Epithelial cell of prostate (primary cell): Measurements from ENCODE around the gene IL17REL.

ENCODE experiments used
- DNase-seq: peaks from one replicate; pipeline ENCODE4 v3.0.0-alpha.2; 2011; ENCODE audit warnings: low read depth, low spot score
- H3K27ac ChIP-seq: fragments of 450-650 bp; 2 replicates; pipeline ENCODE4 v1.5.1; 2017; ENCODE audit warnings: mild to moderate bottlenecking

Gene IL17REL

DNA sequence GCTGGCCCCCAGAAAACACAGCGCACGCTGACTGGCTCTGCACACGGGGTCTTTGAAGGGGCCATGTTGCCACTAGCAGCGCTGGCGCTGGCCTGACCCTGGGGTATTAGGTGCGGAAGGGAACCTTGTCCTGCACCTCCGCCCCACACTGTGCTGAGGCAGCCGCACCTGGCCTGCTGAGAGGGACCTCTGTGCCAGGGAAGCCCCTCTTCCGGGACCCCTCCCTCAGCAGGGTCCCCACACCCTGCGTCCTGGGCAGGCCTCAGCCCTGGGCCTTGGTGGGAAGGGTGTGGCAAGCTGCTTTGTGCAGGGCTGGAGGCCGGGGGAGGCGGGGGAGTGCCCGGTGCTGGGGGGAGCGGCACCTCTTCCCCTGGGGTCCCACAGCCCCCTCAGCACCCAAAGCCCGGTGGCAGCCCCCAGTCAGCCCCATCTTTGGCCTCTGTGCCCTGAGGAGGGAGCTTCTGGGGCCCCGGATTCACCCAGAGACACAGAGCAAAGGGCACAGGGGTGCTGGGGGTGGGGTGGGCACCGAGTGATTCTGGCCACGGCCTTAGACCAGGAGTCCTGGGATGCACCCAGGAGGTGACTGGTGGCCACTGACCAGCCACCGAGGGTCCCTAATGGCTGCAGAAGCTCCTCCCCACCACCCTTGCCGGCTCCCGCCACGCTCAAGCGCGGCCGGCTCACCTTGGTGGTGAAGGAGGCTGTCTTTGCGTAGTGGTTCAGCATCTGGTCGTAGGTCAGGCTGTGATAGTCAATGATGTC is 34.1 kb upstream of the IL17REL start:
- no peak overlapping the region for H3K27ac ChIP-seq
- DNase-seq, result no peak

DNA sequence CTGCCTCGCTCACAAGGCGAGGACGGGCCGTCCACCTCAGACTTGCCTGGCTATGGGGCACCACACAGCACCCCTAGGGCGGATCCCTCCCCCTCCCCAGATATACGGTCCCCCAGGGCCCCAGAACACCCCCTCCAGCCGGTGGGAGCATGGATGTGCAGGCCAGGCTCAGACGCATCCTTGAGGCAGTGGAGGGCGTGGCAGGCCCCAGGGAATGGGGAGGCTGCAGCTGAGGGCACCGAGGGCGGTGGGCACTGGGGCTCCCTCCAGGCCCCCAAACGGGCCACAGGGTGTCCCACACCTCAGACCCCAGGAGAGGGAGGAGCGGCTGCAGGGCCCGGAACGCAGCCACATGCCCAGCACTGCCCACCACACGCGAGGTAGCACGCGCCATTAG is 33.5 kb upstream of the IL17REL start:
- no peak for DNase-seq

DNA sequence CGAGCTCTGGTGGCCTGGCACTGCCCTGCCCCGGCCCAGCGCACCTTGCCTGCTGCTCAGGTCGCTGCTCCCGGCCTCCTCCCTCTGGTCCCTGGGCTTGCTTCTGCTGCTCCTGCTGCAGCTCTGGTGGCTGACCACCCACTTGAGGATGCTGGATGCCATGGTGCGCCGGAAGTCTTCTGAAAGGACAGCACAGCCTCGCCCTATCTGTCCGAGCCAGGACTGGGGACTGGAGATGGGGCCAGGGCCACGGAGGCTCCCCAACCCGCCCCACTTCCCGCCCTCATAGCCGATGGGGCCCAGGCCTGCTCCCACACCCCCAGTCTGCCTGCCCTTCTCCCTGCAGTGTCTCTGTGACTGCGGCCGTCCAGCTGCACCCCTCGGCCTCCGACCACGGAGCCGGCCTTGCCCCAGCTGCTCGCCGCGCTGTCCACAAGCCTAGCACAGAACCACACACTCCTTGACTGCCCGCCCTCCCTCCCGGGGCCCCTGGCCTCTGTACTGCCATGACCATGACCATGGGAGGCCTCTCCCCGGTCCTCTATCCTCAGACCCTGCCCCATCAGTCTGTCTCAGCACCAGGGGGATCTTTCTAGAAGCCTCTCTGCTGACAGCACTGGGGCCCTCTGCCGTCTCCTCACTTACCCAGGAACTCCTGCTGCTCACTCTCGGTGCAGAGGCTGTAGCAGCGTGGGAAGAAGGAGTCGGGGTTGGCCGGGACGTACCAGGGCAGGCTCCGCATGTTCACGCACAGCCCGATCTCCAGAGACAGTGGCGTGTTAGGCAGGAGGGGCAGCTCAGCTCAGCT is 32.9 kb upstream of the IL17REL start:
- DNase-seq, result no peak
- H3K27ac ChIP-seq, result no peak overlapping the region

More for the DNA sequence above, 33.5 kb upstream of the IL17REL start:
- no peak overlapping the region for H3K27ac ChIP-seq

DNA sequence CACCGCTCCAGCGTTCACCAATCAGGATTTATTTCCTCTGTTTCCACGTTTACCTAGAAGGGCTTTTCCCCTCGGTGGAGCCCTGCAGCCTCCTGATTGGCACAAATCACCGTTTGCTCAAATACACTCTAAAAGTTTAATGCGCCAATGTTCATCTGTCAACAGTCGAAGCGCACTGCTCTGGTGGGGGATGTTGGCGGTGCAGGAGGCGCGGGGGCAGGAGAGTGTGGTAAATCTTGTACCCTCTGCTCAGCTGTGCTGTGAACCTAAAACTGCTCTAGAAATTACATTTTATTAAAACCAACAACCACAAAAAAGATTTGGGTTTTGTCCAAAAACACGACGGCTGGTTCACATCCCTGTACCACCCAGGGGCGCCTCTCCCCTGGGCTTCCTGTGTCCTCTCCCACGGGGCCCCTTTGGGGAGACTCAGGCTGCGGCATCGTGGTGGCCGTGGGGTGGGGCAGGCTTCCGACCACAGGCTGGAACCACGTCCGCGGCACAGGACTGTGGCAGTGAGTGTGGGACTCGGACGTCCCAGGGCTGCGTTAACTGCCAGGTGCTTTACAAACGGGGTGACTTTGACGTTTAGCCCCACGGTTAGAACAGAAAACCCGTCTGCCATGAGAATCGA is 32.0 kb upstream of the IL17REL start:
- H3K27ac ChIP-seq, result no peak overlapping the region

DNA sequence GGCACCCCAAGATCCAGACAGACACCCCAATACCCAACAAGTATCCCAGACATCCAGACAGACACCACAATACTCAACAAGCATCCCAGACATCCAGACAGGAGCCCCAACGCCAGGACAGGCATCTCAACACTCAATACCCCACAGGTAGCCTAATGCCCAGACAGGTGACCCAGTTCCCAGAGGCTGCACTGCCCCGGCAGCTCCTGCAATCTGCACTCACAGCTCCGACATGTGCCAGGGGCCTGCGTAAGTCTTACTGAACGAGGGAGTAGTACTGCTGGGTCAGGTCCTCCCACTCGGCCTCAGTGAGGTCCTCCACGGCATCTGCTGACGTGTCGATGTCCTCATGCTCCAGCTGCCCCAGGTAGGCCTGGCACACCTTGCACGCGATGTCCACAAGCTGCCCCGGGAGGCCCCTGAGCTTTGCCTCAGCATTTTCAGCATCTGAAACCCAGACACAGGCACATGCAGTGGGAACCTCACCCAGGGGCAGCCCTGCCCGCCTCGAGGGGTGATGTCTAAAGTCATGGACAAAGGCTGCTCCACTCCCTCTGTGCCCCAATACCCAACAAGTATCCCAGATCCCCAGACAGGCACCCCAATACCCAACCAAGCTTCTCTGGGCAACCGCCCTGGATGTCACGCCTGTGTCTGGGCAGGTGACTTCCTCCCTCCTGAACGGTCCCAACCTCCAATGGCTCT is 28.9 kb upstream of the IL17REL start:
- no peak overlapping the region for H3K27ac ChIP-seq
- DNase-seq, result no peak

More for the DNA sequence above, 32.0 kb upstream of the IL17REL start:
- no peak for DNase-seq

DNA sequence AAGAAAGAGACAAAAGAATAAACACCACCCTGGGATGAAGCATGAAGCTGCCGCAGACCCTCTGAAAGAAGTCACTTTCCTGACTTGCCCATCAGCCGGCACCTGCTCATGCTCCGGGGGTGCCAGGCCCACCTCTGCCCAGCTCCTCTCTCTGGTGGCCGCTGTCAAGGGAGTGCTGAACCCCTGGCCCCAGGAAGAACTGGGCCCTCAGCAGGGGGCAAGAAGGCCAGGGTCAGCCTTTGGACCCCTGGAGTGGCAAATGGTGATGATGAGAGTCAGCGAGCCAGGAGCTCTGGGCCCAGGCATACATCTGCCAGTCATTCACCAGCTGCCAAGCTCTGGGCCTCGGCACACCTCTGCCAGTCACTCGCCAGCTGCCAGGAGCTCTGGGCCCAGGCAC is 28.2 kb upstream of the IL17REL start:
- DNase-seq, result no peak
- no peak overlapping the region for H3K27ac ChIP-seq

DNA sequence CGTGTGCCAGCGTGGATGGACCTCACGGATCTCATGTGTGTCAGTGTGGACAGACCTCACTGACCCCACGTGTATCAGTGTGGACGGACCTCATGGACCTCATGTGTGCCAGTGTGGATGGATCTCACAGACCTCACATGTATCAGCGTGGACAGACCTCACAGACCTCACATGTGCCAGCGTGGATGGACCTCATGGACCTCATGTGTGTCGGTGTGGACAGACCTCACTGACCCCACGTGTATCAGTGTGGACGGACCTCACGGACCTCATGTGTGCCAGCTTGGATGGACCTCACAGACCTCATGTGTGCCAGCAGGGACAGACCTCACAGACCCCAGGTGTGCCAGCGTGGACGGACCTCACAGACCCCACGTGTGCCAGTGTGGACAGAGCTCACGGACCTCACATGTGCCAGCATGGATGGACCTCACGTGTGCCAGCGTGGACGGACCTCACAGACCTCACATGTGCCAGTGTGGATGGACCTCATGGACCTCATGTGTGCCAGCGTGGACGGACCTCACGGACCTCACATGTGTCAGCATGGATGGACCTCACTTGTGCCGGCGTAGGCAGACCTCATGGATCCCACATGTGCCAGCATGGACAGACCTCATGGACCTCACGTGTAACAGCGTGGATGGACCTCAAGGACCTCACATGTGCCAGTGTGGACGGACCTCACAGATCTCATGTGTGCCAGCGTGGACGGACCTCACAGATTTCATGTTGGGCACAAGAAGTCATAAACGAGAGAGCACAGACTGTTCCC is 27.3 kb upstream of the IL17REL start:
- no peak overlapping the region for H3K27ac ChIP-seq
- no peak for DNase-seq

DNA sequence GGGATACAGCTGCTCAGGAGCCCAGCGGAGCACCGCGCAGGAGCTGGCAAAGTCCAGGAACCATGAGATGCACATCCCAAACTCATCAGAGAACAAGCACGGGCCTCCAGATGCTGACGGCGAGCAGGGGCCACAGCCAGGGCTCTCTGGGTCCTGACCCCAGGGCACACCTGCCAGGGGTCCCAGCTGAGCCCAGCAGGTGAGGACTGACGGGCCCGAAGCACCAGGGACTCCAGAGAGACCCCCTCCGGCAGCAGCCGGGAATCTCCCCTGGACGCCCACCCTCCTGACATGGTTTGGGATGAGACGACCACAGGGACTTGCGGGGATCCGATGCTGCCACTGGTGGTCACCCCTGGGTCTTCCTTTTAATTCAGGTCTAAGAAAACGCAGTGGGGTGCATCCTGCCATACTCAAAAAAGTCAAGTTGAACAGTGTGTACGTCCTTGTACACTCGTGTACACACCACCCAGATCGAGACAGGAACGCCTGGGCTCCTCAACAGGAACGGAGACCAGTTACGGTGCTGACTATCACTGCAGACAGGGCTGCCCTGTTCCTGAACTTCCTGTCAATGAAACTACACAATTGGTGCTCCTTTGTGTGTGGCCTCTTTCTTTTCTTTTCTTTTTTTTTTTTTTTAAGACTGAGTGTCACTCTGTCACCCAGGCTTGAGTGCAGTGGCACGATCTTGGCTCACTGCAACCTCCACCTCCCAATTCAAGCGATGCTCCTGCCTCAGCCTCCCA is 23.6 kb upstream of the IL17REL start:
- no peak for DNase-seq
- H3K27ac ChIP-seq, result no peak overlapping the region

DNA sequence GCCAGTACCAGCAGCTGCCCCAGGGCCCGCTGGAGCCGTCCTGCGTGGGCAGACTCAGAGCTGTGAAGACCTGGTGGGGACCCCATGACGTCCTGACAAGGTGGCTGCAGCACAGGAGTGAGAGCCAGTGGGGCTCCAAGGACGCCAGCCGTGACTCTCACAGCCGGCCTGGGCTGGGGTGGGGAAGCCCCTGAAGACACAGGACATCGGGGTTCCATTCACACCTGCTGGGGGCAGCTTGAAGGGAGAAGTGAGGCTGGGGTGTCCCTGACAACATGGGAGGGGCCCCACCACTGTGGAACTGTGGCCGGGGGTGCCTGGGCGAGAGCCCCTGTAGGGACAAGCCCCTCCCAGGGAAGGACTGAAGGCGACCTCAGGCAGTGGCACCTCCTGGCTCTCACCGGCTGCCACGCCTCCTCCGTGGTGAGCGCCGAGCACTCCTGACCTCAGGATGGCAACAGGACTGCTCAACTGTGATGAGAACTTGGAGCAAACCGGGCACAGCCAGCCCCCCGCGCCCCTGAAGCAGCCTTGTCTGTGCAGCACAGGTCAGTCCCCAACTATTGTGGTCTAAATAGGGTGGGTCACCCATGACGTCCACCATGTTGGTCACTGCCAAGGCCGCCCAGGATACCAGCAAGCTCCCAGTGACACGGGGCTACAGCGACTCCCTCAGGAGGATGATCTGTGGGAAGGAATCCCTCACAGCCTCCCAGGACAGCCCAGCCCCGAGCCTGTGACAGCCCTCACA is 22.7 kb upstream of the IL17REL start:
- no peak overlapping the region for H3K27ac ChIP-seq
- no peak for DNase-seq

DNA sequence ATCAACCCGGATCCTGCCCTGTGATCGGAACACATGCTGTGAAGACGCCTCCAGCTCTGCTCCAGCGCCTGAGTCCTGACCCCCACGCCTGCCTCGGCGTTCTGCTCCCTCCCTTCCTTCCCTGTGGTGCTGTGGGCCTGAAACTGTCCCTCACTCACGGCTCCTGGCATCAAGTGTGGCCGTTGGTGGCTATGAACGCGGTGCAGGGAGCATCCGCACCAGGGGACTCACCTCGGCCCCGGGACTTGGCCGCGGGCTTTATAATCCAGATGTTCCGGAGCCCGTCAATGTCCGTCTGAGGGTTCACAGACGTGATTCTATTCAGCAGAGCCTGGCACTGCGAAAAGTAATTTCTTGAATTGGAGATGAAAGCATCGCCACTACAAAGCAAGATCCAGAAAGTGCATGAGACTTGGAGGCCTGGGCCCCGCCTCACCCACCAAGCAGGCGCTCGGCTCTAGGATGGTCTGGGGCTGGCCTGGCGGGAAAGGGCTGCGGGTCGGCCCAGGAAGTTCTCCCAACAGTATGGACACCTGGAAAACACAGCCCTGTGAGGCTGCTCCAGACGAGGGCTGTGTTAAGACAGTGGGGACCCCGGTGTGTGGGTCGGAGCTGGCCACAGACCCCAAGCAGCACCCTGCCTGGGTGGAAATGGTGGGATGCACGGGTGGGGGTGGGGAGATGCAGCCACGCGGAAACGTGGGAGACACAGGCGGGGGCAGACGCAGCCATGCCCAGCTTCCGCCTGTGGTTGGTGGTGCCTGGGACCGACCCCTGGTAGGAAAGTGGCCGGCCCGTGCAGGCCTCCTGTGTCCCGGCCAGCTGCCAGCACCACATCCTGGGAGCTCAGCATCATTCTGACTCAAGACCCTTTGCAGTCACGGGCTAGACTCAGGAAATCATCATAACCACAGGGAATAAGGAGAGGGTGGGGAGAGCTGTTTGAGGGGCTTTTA is 21.8 kb upstream of the IL17REL start:
- no peak for DNase-seq
- H3K27ac ChIP-seq, result no peak overlapping the region

DNA sequence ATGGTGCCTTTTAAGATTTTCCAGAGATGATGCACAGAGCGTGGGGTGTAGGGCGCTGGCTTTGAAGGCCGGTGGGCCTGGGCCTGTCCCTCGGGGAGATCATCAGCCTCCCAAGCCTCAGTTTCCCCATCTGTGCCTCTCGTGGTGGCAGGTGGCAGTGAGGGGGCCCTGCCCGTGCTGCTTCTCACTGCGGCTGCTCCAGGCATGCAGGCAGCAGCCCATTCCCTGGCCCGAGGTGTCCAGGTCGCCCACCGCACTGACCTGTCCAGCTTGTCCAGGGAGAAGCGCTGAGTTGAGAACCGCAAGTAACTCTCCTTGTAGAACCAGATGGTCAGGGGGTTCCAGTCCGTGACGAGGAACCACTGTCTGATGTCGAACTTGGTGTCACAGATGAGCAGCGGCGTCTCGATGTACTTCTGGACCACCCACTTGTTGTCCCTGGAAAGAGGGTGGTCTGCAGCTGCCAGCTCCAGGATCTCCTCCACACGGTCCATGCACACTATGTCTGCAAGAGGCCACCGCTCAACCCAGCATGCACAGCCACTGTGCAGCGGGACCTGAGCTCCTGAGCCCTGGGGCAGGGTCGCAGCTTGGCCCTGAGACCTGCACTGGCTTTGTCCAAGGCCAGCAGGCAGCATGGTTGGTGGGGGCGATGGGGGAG is 20.5 kb upstream of the IL17REL start:
- DNase-seq, result no peak
- no peak overlapping the region for H3K27ac ChIP-seq

DNA sequence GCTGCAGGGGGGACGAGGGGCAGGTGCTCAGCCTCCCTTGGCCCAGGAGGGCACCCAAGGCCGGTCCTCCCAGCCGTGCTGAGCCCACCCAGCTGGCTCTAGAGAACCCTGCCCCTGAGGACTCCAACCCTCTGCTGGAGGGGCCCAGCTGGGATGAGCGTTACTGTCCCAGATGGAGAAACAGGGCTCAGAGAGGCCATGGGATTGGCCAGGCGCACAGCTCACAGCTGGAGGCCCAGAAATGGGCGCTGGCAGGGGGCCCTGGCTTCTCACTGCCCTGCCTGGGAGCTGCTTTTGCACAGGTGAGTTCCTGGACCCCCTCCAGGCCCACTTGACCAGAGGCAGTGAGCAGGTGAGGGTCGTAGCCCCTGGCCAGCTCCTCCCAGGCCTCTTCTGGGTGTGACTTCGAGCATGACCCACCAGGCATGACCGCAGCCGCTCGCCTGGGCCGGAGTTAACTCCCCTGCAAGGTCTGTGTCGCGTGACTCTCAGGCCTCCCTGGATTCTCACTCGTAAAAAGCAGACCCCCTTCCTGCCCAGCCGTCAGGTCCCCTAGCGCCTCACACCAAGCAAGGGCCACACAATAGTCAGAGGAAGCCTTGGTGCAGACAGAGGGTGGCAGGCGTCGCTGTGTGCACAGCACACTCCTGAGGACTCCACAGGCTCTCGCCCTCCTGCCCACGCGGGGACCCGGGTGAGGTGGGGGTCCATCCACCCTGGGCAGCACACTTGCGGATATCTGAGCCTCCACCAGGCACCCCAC is 19.7 kb upstream of the IL17REL start:
- DNase-seq, result no peak

DNA sequence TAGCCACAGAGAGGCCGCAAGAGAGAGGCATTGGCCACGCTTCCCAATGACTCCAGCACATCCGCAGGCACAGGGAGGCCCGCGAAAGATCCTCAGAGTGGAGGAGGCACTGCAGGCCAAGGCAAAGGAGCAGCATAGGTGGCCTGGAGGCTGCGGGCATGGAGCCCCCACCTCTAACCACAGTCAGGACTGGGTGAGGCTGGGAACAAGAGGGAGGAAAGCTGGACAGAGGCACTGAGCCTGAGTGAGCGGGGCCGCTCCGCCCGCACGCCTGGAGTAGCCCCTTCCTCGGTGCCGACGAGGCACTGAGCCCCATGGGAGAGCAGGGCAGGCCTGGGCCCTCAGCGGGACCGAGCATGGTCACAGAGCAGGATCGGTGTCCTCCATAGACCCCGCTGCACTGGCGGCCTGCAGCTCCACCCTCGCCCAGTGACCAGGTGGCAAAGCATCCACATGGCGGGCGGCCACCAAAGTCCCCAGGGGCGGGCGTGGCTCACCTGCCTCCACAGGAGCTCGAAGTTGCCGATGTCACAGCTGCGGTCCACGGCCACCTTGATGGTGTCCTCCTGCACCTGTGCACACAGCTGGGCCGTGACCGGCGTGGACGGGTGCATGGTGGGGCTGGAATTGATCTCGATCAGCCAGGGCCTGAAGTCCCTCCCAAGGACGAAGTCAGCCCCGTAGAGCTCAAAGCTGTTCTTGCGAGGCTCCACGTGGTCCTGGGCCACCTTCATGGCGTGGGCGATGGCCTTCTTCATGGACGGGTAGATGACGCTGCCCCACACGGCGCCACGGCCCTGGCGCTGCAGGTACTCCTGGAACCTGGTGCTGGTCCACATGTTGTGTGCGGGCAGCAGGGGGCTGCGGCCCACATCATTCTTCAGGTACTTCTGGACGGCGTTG is 18.9 kb upstream of the IL17REL start:
- H3K27ac ChIP-seq, result no peak overlapping the region
- DNase-seq, result no peak

More for the DNA sequence above, 19.7 kb upstream of the IL17REL start:
- H3K27ac ChIP-seq, result no peak overlapping the region

DNA sequence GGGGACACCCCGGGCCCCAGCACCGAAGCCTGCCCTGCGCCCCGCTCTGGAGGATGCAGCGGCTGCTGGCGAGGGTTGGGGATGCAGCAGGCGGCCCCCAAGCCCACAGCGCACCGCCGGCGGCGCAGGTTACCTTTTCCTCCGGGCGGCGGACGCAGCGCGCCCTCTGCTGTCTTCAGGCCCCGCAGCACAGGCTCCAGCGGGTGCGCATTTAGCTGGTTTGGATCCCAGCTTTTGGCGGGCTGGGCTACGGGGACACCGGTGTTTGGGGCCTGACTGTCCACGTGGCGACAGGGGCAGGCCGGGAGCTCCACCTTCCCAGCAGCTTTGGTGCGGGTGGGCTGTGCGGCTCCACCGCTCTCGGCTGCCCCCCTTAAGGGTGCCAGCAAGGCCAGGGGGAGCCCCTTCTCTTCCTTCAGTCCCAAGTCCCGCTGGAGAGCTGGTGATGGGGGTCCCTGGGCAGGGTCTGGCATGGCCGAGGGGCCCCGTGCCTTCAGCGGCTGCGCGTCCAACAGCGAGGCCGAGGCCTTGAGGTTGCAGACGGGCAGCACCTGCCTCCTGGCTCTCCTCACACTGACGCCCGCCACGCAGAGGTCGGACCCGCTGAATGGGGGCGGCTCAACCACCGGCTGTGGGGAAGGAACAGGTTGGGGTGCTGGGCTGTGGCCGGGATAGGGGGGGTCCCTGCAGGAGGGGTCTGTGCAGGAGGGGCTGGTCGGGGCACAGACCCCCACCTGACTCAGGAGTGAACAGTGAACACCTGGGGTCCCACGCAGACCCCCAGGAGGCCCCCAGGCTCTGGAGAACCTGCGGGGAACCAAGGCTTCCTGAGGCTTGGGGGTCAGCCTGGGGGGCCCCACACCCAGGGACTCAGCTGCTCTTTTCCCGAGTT is 18.0 kb upstream of the IL17REL start:
- no peak overlapping the region for H3K27ac ChIP-seq
- peak; percentile 22 for DNase-seq
